H9 (cell line): ENCODE data around the gene TSC2. TPM values are rescaled to one million over a fixed set of nuclear protein-coding genes. Genes with fewer than 3 reads are reported as not detected.

ENCODE experiments used
- DNase-seq: peaks from one replicate; pipeline ENCODE4 v3.0.0-alpha.2; 2017
- H2AFZ ChIP-seq: one replicate; pipeline ENCODE4 v1.6.1; 2013; ENCODE audit warnings: mild to moderate bottlenecking, low read length, control low read depth, moderate library complexity
- H2AK5ac ChIP-seq: 2 replicates; pipeline ENCODE4 v1.6.1; 2013; ENCODE audit warnings: low read length, control low read depth, mixed read lengths; ENCODE audit not compliant: insufficient read length
- H2BK120ac ChIP-seq: one replicate; pipeline ENCODE4 v1.6.1; 2013; ENCODE audit warnings: low read depth, mild to moderate bottlenecking, low read length, control low read depth, inconsistent platforms; ENCODE audit not compliant: poor library complexity, severe bottlenecking
- H2BK12ac ChIP-seq: 2 replicates; pipeline ENCODE4 v1.6.1; 2013; ENCODE audit warnings: low read length, control low read depth, mixed read lengths, low read depth; ENCODE audit not compliant: insufficient read length
- H2BK15ac ChIP-seq: 2 replicates; pipeline ENCODE4 v1.6.1; 2013; ENCODE audit warnings: low read depth, low read length, control low read depth
- H2BK20ac ChIP-seq: one replicate; pipeline ENCODE4 v1.6.1; 2013; ENCODE audit warnings: low read depth, mild to moderate bottlenecking, low read length, control low read depth, inconsistent platforms; ENCODE audit not compliant: poor library complexity, severe bottlenecking
- H2BK5ac ChIP-seq: 2 replicates; pipeline ENCODE4 v1.6.1; 2013; ENCODE audit warnings: low read length, control low read depth, mixed read lengths; ENCODE audit not compliant: insufficient read length
- H3K14ac ChIP-seq: 2 replicates; pipeline ENCODE4 v1.6.1; 2013; ENCODE audit warnings: low read length, control low read depth; ENCODE audit not compliant: insufficient read depth
- H3K18ac ChIP-seq: 2 replicates; pipeline ENCODE4 v1.6.1; 2013; ENCODE audit warnings: low read depth, mild to moderate bottlenecking, mixed read lengths, low read length, control low read depth; ENCODE audit not compliant: insufficient read length
- H3K23ac ChIP-seq: 2 replicates; pipeline ENCODE4 v1.6.1; 2013; ENCODE audit warnings: low read length, control low read depth, mixed read lengths, low read depth; ENCODE audit not compliant: insufficient read length
- H3K23me2 ChIP-seq: 2 replicates; pipeline ENCODE4 v1.6.1; 2013; ENCODE audit warnings: low read depth, mild to moderate bottlenecking, mixed read lengths, low read length, control low read depth; ENCODE audit not compliant: insufficient read length, poor library complexity, severe bottlenecking
- H3K27ac ChIP-seq: 2 replicates; pipeline ENCODE4 v1.5.1; 2013; ENCODE audit warnings: low read length, control low read depth, mixed read lengths, low read depth; ENCODE audit not compliant: insufficient read length
- H3K27me3 ChIP-seq: 2 replicates; pipeline ENCODE4 v1.6.1; 2013; ENCODE audit warnings: low read length, control low read depth, inconsistent platforms; ENCODE audit not compliant: insufficient read depth
- H3K4ac ChIP-seq: 2 replicates; pipeline ENCODE4 v1.6.1; 2013; ENCODE audit warnings: low read depth, mild to moderate bottlenecking, control low read depth, inconsistent platforms, low read length, moderate library complexity
- H3K4me1 ChIP-seq: 2 replicates; pipeline ENCODE4 v1.6.1; 2013; ENCODE audit warnings: low read length, control low read depth, inconsistent platforms; ENCODE audit not compliant: insufficient read depth
- H3K4me2 ChIP-seq: 2 replicates; pipeline ENCODE4 v1.6.1; 2013; ENCODE audit warnings: low read length, control low read depth, mixed read lengths; ENCODE audit not compliant: insufficient read length, insufficient read depth
- H3K56ac ChIP-seq: 2 replicates; pipeline ENCODE4 v1.6.1; 2013; ENCODE audit warnings: low read depth, mild to moderate bottlenecking, mixed read lengths, low read length, control low read depth; ENCODE audit not compliant: insufficient read length
- H3K79me1 ChIP-seq: 2 replicates; pipeline ENCODE4 v1.6.1; 2013; ENCODE audit warnings: low read depth, mild to moderate bottlenecking, moderate library complexity, low read length, control low read depth, inconsistent platforms; ENCODE audit not compliant: insufficient read depth, poor library complexity, severe bottlenecking
- H3K79me2 ChIP-seq: 2 replicates; pipeline ENCODE4 v1.6.1; 2013; ENCODE audit warnings: low read length, control low read depth, inconsistent platforms; ENCODE audit not compliant: insufficient read depth
- H3K9ac ChIP-seq: 2 replicates; pipeline ENCODE4 v1.6.1; 2013; ENCODE audit warnings: low read length, control low read depth, mixed read lengths; ENCODE audit not compliant: insufficient read length; ENCODE audit errors: extremely low read depth
- H3K9me3 ChIP-seq: one replicate; pipeline ENCODE4 v1.6.1; 2013; ENCODE audit warnings: low read depth, low read length, inconsistent platforms; ENCODE audit not compliant: control insufficient read depth
- H3T11ph ChIP-seq: one replicate; pipeline ENCODE4 v1.6.1; 2013; ENCODE audit warnings: mild to moderate bottlenecking, low read length, control low read depth, inconsistent platforms
- H4K20me1 ChIP-seq: one replicate; pipeline ENCODE4 v1.6.1; 2013; ENCODE audit not compliant: control insufficient read depth, insufficient read length, insufficient read depth
- H4K5ac ChIP-seq: 2 replicates; pipeline ENCODE4 v1.6.1; 2013; ENCODE audit warnings: low read depth, mild to moderate bottlenecking, mixed read lengths, low read length, control low read depth; ENCODE audit not compliant: insufficient read length
- H4K8ac ChIP-seq: replicated peaks from 2 replicates; pipeline ENCODE4 v1.6.1; 2013; ENCODE audit warnings: low read length, control low read depth, mixed read lengths, low read depth; ENCODE audit not compliant: insufficient read length
- H4K91ac ChIP-seq: 2 replicates; pipeline ENCODE4 v1.6.1; 2013; ENCODE audit warnings: low read depth, mild to moderate bottlenecking, moderate library complexity, mixed read lengths, low read length, control low read depth; ENCODE audit not compliant: insufficient read length
- H3K27ac Mint-ChIP-seq, 3 experiments: 2 replicates in 2 of 3; 3 replicates in 1 of 3; pipeline ENCODE4 v1.8.0; 2020 to 2021; ENCODE audit warnings: mixed read lengths in 3 of 3, mild to moderate bottlenecking in 1 of 3, moderate library complexity in 1 of 3
- H3K27me3 Mint-ChIP-seq: 2 replicates; pipeline ENCODE4 v1.8.0; 2021; ENCODE audit warnings: low read depth, mild to moderate bottlenecking, moderate library complexity, mixed read lengths
- H3K36me3 Mint-ChIP-seq, 3 experiments: 2 replicates in 2 of 3; 3 replicates in 1 of 3; pipeline ENCODE4 v1.8.0; 2020 to 2021; ENCODE audit warnings: low read depth in 3 of 3, mixed read lengths in 3 of 3; ENCODE audit not compliant: insufficient read depth in 1 of 3
- H3K4me1 Mint-ChIP-seq, 2 experiments: 2 replicates each; pipeline ENCODE4 v1.8.0; 2020; ENCODE audit warnings: mixed read lengths in 2 of 2
- H3K4me3 Mint-ChIP-seq, 2 experiments: 2 replicates in 1 of 2; 3 replicates in 1 of 2; pipeline ENCODE4 v1.8.0; 2020 to 2021; ENCODE audit warnings: mild to moderate bottlenecking in 2 of 2, mixed read lengths in 2 of 2, moderate library complexity in 1 of 2
- H3K9me3 Mint-ChIP-seq, 2 experiments: 2 replicates in 1 of 2; 3 replicates in 1 of 2; pipeline ENCODE4 v1.8.0; 2020; ENCODE audit warnings: mild to moderate bottlenecking in 2 of 2, mixed read lengths in 2 of 2, moderate library complexity in 1 of 2
- CTCF ChIP-seq: fragments of 200-600 bp; sonication (generic); conservative IDR thresholded peaks from 3 replicates; pipeline ENCODE4 v1.8.0; 2021; ENCODE audit warnings: antibody characterized with exemption, mild to moderate bottlenecking
- WGBS: extraction: QIAGEN DNeasy Blood & Tissue Kit; methylation state at CpG from one replicate; pipeline ENCODE4 v1.1.7; 2013; ENCODE audit warnings: missing lambda C conversion rate, low lambda C conversion rate, mixed read lengths; ENCODE audit not compliant: insufficient read length; ENCODE audit errors: extremely low coverage; 5-methylcytosine and 5-hydroxymethylcytosine counted together
- total RNA-seq: library from RNA; stranded (reverse); gene quantifications from 2 replicates; pipeline ENCODE4 v1.2.1, GENCODE V29; 2021

Gene TSC2
- total RNA-seq, 1 experiment from 2014 or later = 122 TPM

DNA sequence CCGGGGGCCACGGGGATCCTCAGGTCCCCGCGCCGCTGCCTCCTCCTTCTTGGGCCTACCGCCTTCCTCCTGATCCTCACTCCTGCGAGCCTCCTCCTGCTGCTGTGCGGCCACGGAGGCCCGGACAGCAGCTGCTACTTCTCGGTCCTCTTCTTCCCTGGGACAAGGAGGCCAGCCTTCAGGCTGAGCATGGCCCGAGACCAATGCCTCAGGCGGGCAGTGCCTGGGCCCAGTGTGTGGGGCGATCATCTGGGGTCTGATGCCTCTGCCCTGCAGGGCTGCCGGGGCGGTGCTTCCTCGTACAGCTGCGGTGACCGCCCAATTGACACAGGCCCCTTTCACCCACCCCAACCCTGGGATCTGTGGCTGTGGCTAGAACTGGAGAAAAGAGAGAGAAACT is 46.8 kb upstream of the TSC2 start:
- H3K27ac ChIP-seq = no peak overlapping the region
- H2BK12ac ChIP-seq = no peak overlapping the region
- H2BK5ac ChIP-seq = no peak overlapping the region
- H3T11ph ChIP-seq = no peak overlapping the region
- no peak overlapping the region for H4K8ac ChIP-seq
- H3K9ac ChIP-seq = no peak overlapping the region
- no peak overlapping the region for H2BK120ac ChIP-seq
- H4K91ac ChIP-seq = no peak overlapping the region
- H3K79me2 ChIP-seq = peaks cover 1% of the 10 kb centered on the region; the same call in 1 of the 2 replicates
- H3K56ac ChIP-seq = no peak overlapping the region
- Mint-ChIP-seq H3K9me3 (no peaks in the 10 kb centered on the region), H3K27me3 (no peaks in the 10 kb centered on the region), H3K27ac (no peak overlapping the region; a peak in 1 of 7 replicates), H3K4me1 (peaks cover 5 to 12% of the 10 kb centered on the region in 2 experiments), H3K4me3 (no peak overlapping the region; a peak in 1 of 5 replicates), H3K36me3 (peaks cover 18 to 48% (median 48%) of the 10 kb centered on the region in 3 experiments)
- H4K5ac ChIP-seq = no peak overlapping the region
- no peaks in the 10 kb centered on the region for H4K20me1 ChIP-seq
- no peak overlapping the region for H3K4ac ChIP-seq
- no peak overlapping the region for H3K18ac ChIP-seq
- no peaks in the 10 kb centered on the region for H3K23me2 ChIP-seq
- H2BK15ac ChIP-seq = no peak overlapping the region
- peaks cover 7% of the 10 kb centered on the region for H3K79me1 ChIP-seq
- H2AK5ac ChIP-seq = no peak overlapping the region
- H2AFZ ChIP-seq = no peak overlapping the region
- H3K4me2 ChIP-seq = no peak overlapping the region
- whole genome bisulfite sequencing = no CpG with 5 or more reads among the region's 19 CpGs
- no peak for DNase-seq
- no peak overlapping the region for H3K23ac ChIP-seq
- no peak overlapping the region for H2BK20ac ChIP-seq
- H3K27me3 ChIP-seq = no peaks in the 10 kb centered on the region
- no peak overlapping the region for H3K14ac ChIP-seq
- H3K9me3 ChIP-seq = no peaks in the 10 kb centered on the region
- TF ChIP-seq CTCF = no peak
- no peaks in the 10 kb centered on the region for H3K4me1 ChIP-seq
